HG02763 (cell line): ENCODE data around the gene LANCL3.

Experiments
- ATAC-seq: cut with Tn5 transposase; IDR thresholded peaks from one replicate; pipeline ENCODE4 v1.9.1; 2021; ENCODE audit warnings: mild to moderate bottlenecking, moderate library complexity; ENCODE audit not compliant: unreplicated experiment

Gene LANCL3

DNA sequence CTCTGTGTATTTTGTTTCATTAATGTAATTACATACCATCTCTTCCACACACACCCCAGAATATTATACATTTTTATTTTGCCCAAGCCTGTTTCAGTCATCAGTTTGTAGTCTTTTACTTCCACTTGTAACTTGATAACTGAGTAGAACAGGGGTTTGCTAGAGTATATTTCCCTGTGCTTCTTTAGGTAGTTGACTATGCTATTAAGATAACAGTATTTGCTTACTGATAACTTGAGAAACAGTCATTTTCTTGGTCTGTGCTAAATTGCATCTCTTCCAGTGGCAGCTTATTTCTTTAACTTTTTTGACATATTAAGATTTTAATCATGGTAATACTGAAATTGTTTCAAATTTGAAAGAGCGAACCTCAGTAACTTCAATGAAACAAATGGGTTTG is 107.1 kb downstream of the LANCL3 start:
- ATAC-seq, result no peak

DNA sequence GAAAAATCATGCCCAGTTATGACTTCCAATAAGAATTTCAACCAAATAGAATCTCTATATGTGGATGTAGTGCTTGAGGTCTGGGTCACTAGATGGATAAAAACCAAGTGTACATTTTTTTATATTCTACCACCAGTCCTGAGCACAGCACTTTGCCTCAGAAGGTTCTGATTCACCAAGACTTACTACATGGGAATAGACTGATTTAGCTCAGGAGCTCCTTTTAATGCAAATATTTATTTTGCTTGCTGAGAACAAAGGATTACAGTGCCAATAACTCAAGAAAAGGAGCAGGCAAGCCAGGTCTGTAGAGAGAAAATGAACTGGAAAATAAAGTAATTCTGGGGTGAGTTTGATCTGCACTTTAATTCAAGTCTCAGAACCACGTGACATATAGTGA is 107.8 kb downstream of the LANCL3 start:
- ATAC-seq, result no peak

DNA sequence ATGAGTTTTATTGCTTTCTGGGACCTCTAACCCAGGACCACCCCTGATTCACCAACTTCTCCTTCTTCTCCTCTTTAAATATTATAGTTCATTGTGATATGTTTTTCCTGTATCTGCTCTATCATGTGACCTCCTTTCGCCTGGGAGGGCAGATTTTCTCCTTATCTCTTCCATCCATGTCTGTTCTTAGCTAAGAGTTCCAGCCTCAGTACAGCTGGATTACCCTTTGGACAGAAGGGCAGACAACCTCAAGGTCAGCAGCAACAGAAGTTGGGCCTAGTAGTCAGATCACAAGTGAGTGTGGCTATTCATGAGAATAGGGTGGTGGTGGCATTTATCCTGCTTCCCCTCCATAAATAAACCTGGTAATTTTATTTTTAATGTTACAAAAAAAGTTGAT is 108.4 kb downstream of the LANCL3 start:
- no peak for ATAC-seq

DNA sequence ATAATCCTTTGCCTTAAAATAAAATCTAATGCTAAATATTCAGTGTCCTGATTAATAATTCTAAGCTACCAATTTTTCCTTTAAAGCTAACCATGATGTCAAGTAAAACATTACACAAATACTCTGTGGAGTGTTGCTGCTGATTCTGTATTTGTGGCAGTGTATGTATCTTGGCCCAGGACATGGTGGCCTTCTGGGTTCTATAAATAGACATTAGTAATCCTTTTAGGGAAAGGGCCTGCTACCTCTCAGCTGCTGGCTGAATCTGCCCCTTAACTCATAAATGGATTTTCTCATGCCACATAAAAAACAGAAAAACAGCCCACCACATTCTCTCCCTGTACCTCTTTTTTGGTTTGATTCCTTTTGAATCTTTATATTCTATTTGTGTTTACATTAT is 113.0 kb downstream of the LANCL3 start:
- no peak for ATAC-seq

DNA sequence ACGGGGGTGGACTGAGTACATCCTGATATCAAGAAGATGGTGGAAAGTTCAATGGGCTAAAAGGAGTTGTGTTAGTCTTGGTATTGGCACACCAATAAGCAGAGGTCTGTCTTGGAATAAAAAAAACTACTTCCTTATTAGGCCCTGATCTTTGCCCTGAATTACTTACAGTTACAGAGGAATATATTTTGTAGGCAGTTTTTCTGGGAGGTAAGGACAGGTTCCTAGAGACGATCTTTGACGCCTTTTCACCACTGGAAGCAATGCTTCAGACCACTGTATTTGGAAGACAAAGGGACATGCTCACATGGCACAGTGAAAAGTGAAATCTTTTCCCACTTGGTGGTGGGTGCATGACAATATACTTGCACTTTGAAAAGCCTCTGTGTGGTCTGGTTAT is 113.5 kb downstream of the LANCL3 start:
- no peak for ATAC-seq

DNA sequence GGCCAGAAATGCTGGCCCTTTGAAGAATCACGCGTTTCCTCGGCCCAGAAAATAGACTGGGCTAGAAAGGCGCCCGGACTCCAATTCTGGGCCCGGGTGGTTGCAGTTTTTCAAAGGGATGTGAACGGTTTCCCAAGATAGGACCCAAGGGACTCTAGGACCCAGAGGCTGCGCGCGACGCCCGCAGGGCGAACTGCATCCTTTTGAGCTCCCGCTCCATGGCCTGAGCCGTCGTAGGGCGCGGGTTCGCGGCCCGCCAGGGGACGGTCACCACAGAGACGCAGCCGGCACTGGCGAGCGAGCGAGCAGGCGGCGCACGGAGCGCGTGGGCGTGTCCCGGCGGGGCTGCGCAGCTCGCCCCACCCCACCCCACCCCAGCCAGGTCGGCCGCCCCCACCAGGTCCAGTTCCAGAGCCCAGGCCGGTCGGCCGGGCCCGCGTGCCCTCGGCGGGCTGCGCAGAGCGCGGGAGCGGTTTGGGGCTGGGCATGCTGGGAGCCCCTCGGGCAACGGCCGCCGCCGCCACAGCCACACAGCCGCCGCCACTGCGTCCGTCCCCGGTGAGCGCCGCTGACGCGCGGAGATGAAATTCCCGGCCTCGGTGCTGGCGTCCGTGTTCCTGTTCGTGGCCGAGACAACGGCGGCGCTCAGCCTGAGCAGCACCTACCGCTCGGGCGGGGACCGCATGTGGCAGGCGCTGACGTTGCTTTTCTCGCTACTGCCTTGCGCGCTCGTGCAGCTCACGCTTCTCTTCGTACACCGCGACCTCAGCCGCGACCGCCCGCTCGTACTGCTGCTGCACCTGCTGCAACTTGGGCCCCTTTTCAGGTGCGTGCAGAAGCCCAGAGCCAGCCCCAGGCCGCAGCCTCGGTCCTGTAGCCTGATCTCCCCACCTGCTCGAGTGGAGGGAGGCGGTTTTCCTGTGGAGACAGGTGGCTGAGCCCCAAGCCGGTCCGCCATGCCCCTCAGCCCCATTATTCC is 114.2 kb downstream of the LANCL3 start, which contains the start of gene XK:
Gene XK, plus strand, starts transcription at position 411 of the 979 bp plus-strand sequence. Its CDS starts 171 bp downstream, at position 582.
- no peak for ATAC-seq

DNA sequence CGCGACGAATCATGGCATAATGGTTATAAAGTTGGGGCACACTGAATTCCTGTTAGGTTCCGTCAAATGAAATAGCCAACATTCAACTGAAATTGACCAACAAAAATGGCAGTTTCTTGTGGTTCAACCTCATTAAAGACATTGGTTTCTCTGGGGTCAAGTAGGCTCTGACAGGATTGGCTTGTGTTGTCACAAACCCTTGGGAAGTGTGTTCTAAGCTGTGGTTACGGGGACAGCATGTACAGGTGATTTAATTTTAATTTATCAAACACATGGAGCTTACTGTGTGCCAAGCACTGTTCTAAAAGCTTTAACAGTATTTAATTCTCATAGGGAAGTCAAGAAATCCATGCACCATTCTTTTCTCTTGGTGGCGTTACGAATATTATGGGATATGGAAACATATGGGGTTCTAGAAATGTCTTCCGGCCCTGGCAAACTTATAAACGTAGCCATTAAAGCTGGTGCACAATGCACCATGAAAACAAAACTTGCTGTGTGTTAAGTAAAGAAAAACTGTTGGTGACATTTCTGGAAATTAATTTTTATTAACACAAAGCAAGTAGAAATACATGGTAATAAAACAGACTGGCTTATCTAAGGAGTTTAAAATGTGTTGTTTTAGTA is 115.0 kb downstream of the LANCL3 start:
- ATAC-seq, result no peak

DNA sequence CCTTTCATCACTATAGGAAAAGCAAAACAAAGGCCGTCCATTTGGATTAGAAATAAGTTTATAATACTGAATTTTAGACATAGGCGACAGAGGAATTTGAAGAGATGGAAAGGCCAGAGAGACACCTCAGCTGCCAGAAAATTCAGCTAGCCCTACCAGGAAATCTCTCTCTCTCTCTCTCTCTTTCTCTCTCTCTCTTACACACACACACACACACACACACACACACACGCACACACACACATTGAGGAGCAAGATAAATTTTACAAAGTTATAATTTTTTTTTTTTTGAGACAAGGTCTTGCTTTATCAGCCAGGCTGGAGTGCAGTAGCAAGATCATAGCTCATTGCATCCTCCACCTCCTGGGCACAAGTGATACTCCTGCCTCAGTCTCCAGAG is 115.5 kb downstream of the LANCL3 start:
- no peak for ATAC-seq

DNA sequence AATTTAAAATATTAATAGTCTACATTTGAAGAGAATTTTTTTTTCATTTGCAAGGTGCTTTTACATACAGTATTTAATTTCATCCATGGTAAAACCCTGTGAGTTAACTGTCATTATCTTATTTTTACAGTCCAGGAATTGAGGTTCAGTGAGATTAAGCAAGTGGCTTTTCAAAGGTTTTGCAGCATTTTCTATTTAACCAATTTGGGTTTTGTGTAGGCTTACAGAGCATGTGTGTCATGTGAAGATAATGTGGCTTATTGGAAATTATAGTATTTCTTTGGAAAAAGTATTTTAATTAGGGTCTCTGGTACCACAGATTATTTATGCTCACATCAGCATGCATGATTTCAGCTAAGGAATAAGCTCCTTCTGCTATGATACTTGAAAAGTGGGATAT is 118.7 kb downstream of the LANCL3 start:
- ATAC-seq, result no peak

DNA sequence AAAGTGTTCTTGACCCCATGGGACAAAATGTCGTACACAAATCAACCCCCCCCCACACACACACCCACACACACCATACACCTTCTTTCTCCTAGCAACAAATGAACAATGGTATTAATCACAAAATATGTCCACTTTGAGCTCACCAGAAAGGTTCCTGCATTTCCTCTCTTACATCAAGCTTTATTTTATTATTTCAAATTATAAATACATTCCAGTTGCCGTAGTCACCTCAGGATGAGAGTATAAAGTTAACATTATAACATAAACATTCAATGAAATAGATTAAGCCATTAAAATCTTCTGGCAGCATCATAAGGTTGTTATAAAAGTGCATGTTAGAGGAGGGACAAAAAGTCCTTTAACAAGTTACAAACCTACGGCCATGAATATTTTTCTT is 121.5 kb downstream of the LANCL3 start:
- no peak for ATAC-seq

DNA sequence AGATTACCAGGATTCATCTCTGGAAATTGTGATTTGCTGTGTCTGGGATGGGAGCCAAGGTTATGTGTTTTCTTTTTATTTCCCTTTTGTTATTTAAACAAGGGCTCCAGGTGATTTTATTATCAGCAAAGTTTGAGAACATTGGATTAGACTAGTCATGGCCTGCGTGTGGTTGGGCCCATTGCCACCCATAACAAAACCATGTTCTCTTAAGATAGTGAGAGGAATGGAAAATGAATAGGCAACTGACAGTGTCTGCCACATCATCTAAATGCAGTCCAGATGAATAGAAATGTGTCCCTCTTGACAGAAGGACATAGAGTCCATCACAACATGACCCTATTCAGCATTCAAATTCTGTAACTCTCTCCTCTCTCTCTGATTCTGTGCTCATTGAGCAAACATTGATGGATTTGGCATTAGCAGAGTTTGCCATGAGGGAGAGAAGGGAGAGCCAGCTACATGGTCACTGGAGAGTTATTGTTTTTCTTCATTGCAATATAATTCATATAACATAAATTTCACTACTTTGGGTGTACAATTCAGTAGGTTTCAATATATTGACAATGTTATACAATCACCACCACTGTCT is 125.8 kb downstream of the LANCL3 start:
- ATAC-seq, result no peak

DNA sequence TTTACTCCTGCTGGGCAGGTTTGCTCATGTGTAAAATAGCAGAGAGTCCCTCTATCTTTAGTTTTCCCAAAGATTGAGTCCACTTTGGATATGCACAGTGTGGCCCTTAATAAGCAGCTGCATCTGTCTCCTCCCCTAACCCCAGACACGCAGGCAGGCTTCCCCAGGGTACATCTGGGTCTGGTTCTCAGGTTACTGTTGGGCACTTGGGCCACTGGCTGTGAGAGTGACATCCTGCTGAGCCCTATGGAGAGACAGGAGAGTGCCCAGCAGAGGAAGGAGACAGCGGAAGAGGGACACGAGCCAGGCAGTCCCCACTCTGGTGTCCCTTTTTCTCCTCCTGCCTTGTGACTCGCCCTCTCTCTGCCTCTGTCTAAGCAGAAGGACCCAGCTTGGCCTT is 130.1 kb downstream of the LANCL3 start:
- no peak for ATAC-seq

DNA sequence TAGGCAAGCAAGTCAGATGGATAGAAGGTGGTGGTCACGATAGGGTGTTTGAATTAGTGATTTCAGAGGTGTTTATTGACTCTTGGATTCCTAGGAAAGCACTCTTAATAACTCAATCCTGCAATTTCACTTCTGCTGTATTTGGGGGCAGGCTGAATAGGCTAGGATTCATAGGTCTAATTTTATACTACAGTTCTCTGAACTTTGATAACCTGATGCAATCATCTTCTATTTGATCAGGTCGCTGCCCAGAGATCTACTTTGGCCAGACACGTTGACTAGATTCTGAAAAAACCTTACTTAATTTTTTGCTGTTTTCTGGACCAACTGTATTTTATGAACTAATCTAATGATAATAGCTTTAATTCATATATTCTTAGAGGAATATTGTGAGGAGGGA is 140.5 kb downstream of the LANCL3 start:
- no peak for ATAC-seq

DNA sequence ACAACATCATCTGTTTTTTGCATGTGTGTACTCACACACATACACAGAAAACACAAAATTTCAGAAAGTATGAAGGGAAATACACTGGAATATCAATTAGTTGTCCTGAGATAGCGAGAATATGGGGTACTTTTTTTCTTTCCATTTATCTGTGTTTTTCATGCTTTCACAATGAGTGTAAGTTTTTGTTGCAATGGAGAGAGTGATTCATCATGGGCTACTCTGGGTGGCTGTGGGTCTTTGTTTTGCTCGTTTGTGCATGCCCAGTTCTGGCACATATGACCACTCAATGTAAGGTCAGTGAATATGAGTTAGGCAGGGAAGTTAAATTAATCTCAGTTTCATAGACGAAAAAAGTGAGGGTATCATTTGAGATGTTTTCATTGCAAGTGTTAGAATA is 141.0 kb downstream of the LANCL3 start:
- ATAC-seq, result peak; percentile 53

DNA sequence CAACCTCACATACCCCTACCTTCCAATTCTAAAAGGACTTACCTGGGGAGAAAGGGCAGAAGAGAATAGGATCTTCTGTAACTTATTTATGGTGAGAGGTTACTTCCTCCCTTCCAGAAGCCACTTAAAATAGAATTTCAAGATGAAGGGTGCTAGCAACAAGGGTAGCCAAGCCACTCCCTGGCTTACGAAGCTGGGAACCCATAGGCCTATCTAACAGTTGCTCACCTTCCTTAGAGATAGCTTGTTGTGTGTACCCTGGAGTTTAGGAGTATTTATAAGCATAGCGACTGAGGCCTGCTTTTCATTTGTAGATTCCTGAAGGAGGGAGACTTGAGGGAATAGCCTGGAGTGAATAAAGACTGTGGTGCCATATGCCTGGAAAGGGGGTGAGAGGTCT is 143.0 kb downstream of the LANCL3 start:
- ATAC-seq, result no peak

DNA sequence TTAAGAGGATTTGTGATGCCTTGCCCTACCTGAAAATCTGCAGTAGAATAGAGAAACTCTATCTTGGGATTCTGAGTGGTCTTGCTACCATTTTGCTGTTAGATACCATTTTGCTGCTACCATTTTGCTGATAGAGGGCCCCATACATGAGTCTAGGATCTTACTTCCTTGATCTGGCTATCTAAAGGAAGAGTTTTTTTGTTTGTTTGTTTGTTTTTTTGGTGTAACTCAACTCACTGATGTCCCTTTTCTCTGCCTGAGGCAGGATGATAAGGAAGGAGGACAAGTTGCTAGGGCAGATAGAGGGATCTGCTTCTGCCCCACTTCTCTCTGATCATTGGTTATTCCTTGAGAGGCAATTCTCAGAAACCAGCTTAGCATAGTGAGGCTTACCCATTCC is 145.1 kb downstream of the LANCL3 start:
- no peak for ATAC-seq

DNA sequence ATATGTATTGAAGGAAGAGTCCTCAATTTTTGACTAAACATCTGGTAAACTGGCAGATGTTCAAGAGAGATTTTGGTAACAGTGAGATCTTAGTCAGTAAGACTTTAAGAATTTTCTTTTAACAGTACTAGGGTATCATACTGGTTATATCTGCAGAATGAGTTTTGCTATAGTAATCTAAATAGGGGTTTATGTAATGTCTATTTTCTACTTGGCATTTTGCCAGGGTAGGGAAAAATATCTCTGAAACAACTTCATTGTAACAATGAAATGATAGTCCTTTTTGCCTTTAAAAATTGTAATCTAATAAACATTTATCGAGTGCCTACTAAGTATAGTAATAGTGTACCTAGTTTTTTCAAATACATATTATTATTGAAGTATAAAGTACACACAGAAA is 146.2 kb downstream of the LANCL3 start:
- ATAC-seq, result no peak

DNA sequence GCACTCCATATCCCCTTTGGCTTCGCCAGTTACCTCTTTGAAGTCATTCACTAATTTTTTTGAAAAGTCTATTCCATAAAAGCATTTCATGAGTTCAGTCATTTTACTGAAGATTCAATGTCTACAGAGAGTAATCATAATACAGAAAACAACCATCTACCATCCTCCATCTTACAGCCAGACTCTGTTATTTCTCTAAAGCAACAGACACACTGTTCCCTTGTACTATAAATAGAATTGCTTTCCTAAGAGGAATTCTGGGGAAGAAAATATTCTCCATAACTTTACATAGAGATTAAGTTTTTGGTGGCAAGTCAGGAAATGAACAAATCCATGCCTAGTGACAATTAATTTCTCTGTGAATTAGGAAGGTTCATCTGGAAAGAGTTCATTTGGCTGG is 151.1 kb downstream of the LANCL3 start:
- no peak for ATAC-seq

DNA sequence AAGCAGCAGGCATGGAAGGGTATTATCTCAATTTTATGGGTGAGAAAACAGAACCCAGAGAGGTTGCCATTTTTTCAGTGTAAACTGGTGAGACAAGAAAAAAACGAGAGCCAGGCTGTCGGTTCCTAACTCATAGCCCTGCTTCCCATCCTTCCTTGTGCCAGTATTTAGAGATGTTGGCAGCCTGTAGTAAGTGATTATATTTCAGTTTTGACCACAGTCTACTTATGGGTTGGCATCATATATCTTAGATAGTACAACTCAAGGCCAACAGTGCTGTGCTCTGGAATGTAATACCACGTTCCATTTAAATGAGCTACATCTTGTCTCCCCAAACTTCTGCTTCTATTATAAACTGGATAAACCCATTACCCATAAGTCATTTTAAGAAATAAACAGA is 154.9 kb downstream of the LANCL3 start:
- ATAC-seq, result no peak
